Lower leg skin (tissue), 4 donors: Measurements from ENCODE around the gene GTPBP2. TPM values are rescaled to one million over a fixed set of nuclear protein-coding genes. Genes with fewer than 3 reads are reported as not detected.
"Not testable (repeated sequence)": the region's sequence is repeated elsewhere in the genome, so short reads cannot be mapped to it uniquely, and the experiment has no call there.

Experiments
- DNase-seq, 2 donors: peaks; one replicate each; pipeline ENCODE4 v3.0.0-alpha.2; 2019; ENCODE audit warnings: low spot score in 2 of 2
- H3K4me3 ChIP-seq: fragments of 200-600 bp; sonication (generic); 2 replicates; pipeline ENCODE4 v1.5.1; 2017; ENCODE audit warnings: mild to moderate bottlenecking, low read depth; ENCODE audit not compliant: poor library complexity, severe bottlenecking
- POLR2A ChIP-seq, 2 donors: fragments of 450-650 bp; IDR thresholded peaks; one replicate each; pipeline ENCODE4 v1.6.1; 2016 to 2017; ENCODE audit warnings: antibody characterized with exemption in 2 of 2, mild to moderate bottlenecking in 1 of 2, moderate library complexity in 1 of 2
- WGBS, 2 donors: methylation state at CpG; one replicate each; pipeline ENCODE4 v1.1.5; 2018; 5-methylcytosine and 5-hydroxymethylcytosine counted together
- intact Hi-C: fragments of 100-400 bp; cut with DNase I; formaldehyde crosslinking; loops from one replicate; pipeline ENCODE4 v1.15.0; 2023; ENCODE audit warnings: low total_unique reads
- total RNA-seq, 4 donors: library from RNA; depleted of rRNA; stranded (reverse); fragments of >200 nt; gene quantifications; one replicate each; pipeline ENCODE4 v1.1.0, GENCODE V29; 2016
- TF ChIP-seq, protein P1 (sequence below), 3 donors: fragments of 450-650 bp; IDR thresholded peaks; one replicate each; pipeline ENCODE4 v1.5.1; 2016; ENCODE audit warnings: antibody characterized with exemption in 3 of 3, mild to moderate bottlenecking in 3 of 3, moderate library complexity in 2 of 3

The GTPBP2 gene
- total RNA-seq, 4 donors from 2014 or later = 31.1 to 39.9 (median 36.0) TPM

DNA sequence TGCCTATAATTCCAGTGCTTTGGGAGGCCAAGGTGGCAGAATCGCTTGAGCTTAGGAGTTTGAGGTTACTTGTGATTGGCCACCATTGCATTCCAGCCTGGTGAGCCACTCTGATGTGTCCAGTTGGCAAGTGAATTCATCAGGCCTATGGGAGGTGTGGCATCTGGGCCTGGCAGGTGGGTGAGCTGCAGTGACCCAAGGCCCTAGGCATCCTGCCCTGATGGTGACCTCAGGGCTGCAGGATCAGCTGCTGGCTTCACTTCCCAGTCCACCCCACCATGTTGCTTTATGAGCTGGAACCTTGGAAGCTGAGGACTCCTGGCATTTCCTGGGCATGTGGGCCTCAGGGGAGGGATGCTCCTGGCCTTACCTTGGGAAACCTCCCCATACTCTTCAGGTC lies 36.3 kb upstream of the GTPBP2 start:
- no peak for DNase-seq
- WGBS, 2 donors = 88 to 100% methylated on average over 1 of the region's 1 CpG
- H3K4me3 ChIP-seq = no peak overlapping the region
- intact Hi-C loops = loop anchor here (5.0 kb wide), 2 partner anchors 97 to 412 kb away; no protein-coding TSS in a partner anchor
- TF ChIP-seq POLR2A (IDR thresholded peaks at IDR 0.05) = no peak
- TF ChIP-seq, protein P1, sequence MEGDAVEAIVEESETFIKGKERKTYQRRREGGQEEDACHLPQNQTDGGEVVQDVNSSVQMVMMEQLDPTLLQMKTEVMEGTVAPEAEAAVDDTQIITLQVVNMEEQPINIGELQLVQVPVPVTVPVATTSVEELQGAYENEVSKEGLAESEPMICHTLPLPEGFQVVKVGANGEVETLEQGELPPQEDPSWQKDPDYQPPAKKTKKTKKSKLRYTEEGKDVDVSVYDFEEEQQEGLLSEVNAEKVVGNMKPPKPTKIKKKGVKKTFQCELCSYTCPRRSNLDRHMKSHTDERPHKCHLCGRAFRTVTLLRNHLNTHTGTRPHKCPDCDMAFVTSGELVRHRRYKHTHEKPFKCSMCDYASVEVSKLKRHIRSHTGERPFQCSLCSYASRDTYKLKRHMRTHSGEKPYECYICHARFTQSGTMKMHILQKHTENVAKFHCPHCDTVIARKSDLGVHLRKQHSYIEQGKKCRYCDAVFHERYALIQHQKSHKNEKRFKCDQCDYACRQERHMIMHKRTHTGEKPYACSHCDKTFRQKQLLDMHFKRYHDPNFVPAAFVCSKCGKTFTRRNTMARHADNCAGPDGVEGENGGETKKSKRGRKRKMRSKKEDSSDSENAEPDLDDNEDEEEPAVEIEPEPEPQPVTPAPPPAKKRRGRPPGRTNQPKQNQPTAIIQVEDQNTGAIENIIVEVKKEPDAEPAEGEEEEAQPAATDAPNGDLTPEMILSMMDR (IDR thresholded peaks at IDR 0.05) = no peak

DNA sequence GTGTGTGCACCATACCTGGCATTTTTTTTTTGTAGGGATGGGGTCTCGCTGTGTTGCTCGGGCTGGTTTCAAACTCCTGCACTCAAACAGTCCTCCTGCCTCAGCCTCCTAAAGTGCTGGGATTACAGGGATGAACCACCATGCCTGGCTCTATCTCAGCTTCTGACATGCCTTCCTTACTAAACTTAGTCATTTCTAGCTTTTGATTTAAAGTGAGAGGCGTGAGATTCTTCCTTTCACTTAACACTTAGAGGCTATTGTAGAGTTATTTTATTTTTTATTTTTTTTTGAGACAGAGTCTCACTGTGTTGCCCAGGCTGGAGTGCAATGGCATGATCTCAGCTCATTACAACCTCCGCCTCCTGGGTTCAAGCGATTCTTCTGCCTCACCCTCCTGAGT lies 33.9 kb upstream of the GTPBP2 start:
- DNase-seq, H3K4me3 ChIP-seq, intact Hi-C loops: not testable (repeated sequence)
- WGBS, 2 donors = 89 to 94% methylated on average over 5 of the region's 5 CpGs

DNA sequence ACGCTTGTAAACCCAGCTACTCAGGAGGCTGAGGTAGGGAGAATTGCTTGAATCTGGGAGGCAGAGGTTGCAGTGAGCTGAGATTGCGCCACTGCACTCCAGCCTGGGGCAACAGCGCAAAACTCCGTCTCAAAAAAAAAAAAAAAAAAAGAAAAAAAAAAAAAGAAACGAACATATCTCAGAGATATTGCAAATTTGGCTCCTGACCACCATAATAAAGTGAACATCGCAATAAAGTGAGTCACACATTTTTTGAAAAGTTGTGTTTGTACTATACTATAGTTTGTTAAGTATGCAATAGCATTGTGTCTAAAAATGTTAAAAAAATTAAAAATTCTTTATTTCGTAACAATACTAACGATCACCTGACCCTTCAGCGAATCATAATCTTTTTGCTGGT lies 29.1 kb upstream of the GTPBP2 start:
- H3K4me3 ChIP-seq = no peak overlapping the region
- no peak for DNase-seq
- intact Hi-C loops = no loop called here
- no peak for TF ChIP-seq POLR2A (IDR thresholded peaks at IDR 0.05)
- TF ChIP-seq, protein P1 (IDR thresholded peaks at IDR 0.05) = no peak
- WGBS, 2 donors = 79 to 87% methylated on average over 9 of the region's 9 CpGs

DNA sequence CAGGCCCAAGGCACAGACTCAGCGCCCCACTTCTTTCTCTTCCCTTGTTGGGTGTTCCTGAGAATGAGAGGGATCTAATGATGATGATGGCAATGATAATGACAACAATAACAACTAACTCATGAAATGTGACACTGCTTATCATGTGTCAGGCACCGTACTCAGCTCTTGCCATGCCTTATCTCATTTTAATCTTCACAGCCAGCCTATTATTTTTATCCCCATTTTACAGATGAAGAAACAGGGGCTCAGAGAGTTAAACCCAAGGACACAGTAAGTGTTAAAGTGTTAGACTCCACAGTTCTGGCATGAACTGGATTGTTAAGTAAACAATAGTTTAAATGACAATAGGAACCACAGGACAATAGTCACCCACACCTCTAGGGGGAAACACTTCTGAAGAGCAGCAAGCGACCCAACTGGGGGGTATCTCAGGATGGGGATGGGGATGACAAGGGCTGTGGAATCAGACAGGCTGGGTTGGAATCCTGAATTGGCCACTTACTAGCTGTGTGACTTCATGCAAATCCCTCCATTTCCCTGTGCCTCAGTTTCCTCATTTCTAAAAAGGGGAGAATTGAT lies 28.2 kb upstream of the GTPBP2 start:
- DNase-seq = no peak
- TF ChIP-seq POLR2A (IDR thresholded peaks at IDR 0.05) = no peak
- TF ChIP-seq, protein P1 (IDR thresholded peaks at IDR 0.05) = no peak
- no peak overlapping the region for H3K4me3 ChIP-seq
- WGBS, 2 donors = 83 to 90% methylated on average over 3 of the region's 3 CpGs
- intact Hi-C loops = no loop called here

DNA sequence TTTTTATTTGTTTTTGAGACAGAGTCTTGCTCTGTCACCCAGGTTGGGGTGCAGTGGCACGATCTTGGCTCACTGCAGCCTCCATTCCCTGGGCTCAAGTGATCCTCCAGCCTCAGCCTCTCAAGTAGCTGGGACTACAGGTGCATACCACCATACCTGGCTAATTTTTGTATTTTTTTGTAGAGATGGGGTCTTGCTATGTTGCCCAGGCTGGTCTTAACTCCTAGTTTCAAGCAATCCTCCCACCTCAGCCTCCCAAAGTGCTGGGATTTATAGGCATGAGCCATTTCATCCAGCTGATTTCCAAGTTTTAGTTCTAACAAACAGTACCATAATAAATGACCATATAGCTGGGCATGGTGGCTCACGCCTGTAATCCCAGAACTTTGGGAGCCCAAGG lies 23.8 kb upstream of the GTPBP2 start:
- intact Hi-C loops, DNase-seq, H3K4me3 ChIP-seq: not testable (repeated sequence)
- WGBS, 2 donors = 93 to 95% methylated on average over 2 of the region's 2 CpGs

DNA sequence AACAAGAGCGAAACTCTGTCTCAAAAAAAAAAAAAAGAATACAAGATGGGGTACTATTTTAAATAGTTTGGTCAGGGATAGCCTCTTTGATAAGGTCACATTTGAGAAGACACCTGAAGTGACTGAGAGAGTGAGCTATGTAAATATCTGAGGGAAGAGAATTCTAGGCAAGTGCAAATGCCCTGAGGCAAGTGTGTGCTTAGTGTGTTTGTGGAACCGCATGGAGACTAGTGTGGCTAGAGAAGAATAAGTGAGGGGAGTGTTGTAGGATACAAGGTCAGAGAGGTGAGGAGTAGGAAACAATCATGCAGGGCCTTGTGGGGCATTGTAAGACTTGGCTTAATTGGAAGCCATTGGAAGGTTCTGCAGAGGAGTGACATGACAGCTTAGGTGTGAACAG lies 19.2 kb upstream of the GTPBP2 start:
- intact Hi-C loops = no loop called here
- DNase-seq = no peak
- H3K4me3 ChIP-seq = no peak overlapping the region
- 93 to 94% methylated on average over 2 of the region's 2 CpGs for WGBS, 2 donors
- no peak for TF ChIP-seq POLR2A (IDR thresholded peaks at IDR 0.05)
- TF ChIP-seq, protein P1 (IDR thresholded peaks at IDR 0.05) = no peak

DNA sequence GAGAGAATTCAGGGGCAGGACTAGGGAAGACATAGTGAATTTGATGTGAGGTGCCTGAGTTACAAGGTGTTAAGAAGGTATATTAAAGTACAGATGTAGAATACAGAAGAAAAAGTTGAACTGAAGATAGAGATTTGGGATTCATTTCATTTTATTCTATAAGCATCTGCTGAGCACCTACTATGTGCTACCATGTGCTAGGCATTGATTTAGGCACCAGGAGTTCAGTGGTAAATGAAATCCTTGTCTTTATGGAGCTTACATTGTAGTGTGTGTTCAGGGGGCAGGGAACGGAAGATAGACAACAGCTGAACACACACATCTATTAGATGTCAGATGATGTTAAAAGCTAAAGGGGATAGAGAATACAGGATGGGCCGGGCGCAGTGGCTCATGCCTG lies 18.5 kb upstream of the GTPBP2 start:
- TF ChIP-seq POLR2A (IDR thresholded peaks at IDR 0.05) = no peak
- TF ChIP-seq, protein P1 (IDR thresholded peaks at IDR 0.05) = no peak
- intact Hi-C loops = no loop called here
- 96 to 98% methylated on average over 3 of the region's 3 CpGs for WGBS, 2 donors
- no peak overlapping the region for H3K4me3 ChIP-seq
- DNase-seq = no peak
